Mammary epithelial cell (primary cell): ENCODE data around the gene CTCF.

Experiments used
- EZH2 ChIP-seq: IDR thresholded peaks from 2 replicates; pipeline ENCODE4 v1.6.1; 2012; ENCODE audit warnings: low read length, inconsistent platforms, borderline replicate concordance
- TF ChIP-seq, protein P1 (sequence below), 2 donors: IDR thresholded peaks in 1 of 2; conservative IDR thresholded peaks in 1 of 2; 2 replicates each; pipeline ENCODE4 v1.5.1; 2011 to 2012; ENCODE audit warnings: inconsistent platforms in 2 of 2, low read length in 2 of 2, mild to moderate bottlenecking in 2 of 2, control low read depth in 1 of 2, low read depth in 1 of 2; ENCODE audit not compliant: insufficient read depth in 1 of 2; ENCODE audit errors: extremely low read depth in 1 of 2

DNA sequence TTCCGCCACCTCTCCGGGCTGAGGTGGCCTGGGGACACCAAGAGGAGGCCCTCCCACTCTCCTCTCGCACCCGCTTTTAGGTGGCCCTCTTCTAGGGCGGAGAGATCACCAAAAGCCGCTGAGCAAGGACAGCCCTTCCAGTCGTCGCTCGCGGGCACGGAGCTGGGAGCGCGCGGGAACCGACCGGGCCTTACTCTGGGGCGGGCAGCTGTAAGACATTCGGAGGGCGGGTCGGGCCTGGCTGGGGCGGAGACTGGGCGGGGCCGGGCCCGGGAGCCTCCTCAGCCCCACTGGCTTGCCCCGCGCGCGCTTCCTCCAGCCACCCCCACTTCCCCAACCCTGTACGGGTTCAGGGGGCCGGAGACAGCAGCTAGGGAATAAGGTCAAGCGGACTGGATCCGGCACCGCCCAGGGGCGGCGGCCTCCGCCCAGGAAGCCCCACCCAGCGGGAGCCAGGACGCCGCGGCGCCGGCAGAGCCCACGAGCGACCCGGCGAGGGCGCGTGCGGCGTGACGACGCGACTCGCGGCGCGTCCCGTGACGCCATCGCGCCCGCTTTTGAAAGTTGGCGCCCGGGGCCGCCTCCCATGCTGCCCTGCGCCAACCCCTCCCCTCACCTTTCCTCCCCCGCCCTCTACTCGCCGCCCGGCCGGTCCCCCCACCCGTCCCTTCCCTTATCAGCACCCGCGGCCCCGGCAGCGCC lies 351 bp upstream of the CTCF start:
- TF ChIP-seq, protein P1, sequence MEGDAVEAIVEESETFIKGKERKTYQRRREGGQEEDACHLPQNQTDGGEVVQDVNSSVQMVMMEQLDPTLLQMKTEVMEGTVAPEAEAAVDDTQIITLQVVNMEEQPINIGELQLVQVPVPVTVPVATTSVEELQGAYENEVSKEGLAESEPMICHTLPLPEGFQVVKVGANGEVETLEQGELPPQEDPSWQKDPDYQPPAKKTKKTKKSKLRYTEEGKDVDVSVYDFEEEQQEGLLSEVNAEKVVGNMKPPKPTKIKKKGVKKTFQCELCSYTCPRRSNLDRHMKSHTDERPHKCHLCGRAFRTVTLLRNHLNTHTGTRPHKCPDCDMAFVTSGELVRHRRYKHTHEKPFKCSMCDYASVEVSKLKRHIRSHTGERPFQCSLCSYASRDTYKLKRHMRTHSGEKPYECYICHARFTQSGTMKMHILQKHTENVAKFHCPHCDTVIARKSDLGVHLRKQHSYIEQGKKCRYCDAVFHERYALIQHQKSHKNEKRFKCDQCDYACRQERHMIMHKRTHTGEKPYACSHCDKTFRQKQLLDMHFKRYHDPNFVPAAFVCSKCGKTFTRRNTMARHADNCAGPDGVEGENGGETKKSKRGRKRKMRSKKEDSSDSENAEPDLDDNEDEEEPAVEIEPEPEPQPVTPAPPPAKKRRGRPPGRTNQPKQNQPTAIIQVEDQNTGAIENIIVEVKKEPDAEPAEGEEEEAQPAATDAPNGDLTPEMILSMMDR (conservative IDR thresholded peaks at IDR 0.05 in 1 of 2, IDR thresholded peaks at IDR 0.05 in 1 of 2; ENCODE audit: extremely low read depth in 1 of 2, insufficient read depth in 1 of 2, low read depth in 1 of 2, low read length in 2 of 2): no peak
- no peak for TF ChIP-seq EZH2
